VCaP (cell line): Measurements from ENCODE around the gene GRM6.

Experiments used
- H3K27ac ChIP-seq: fragments of 450-650 bp; 2 replicates; pipeline ENCODE4 v1.5.1; 2017
- TF ChIP-seq, protein P1 (sequence below): fragments of 450-650 bp; conservative IDR thresholded peaks from 2 replicates; pipeline ENCODE4 v1.5.1; 2017; ENCODE audit warnings: mild to moderate bottlenecking, moderate library complexity

Gene GRM6

DNA sequence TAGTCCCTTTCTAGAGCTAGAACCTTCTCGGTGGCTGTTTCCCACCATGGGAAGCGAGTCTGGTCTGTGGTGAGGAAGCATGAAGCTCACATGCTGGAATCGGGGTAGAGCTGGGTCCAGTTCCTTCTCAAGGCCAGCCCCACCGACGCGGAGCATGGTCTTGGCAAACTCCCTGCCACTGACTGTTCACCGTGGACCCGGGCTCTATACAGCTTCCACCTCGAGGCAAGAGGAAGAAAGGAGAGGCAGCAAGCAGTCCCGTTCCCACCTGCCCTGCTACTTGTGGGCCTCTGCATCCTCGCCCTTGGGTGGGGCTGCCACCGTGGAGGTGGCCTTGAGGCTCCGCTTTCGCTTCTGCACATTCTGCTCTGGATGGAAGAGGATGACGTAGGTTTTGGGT lies 13.7 kb downstream of the GRM6 start:
- TF ChIP-seq, protein P1, sequence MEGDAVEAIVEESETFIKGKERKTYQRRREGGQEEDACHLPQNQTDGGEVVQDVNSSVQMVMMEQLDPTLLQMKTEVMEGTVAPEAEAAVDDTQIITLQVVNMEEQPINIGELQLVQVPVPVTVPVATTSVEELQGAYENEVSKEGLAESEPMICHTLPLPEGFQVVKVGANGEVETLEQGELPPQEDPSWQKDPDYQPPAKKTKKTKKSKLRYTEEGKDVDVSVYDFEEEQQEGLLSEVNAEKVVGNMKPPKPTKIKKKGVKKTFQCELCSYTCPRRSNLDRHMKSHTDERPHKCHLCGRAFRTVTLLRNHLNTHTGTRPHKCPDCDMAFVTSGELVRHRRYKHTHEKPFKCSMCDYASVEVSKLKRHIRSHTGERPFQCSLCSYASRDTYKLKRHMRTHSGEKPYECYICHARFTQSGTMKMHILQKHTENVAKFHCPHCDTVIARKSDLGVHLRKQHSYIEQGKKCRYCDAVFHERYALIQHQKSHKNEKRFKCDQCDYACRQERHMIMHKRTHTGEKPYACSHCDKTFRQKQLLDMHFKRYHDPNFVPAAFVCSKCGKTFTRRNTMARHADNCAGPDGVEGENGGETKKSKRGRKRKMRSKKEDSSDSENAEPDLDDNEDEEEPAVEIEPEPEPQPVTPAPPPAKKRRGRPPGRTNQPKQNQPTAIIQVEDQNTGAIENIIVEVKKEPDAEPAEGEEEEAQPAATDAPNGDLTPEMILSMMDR: no peak
- no peak overlapping the region for H3K27ac ChIP-seq

GRCh38 chr5:178965465-178966055 lies 29.6 kb downstream of the GRM6 start:
- TF ChIP-seq, protein P1: no peak
- H3K27ac ChIP-seq: no peak overlapping the region

- H3K27ac ChIP-seq: no peak overlapping the region
- TF ChIP-seq, protein P1: no peak
These were observed 53.8 kb downstream of the GRM6 start for GRCh38 chr5:178941361-178941760.

GRCh38 chr5:178940569-178941360 lies 54.4 kb downstream of the GRM6 start, which contains the start of gene ZNF454:
Gene ZNF454 (plus strand): TSS chr5:178941198. CDS start chr5:178942792, 1,594 bp downstream.
- TF ChIP-seq, protein P1: no peak
- H3K27ac ChIP-seq: no peak within 1 kb of the TSS

GRCh38 chr5:178931846-178932760 lies 63.0 kb downstream of the GRM6 start:
- no peak overlapping the region for H3K27ac ChIP-seq
- TF ChIP-seq, protein P1: no peak
